ENCODE results near the gene CHMP5.
"Not testable (repeated sequence)": the region's sequence is repeated elsewhere in the genome, so short reads cannot be mapped to it uniquely, and the experiment has no call there.

Gene CHMP5

DNA sequence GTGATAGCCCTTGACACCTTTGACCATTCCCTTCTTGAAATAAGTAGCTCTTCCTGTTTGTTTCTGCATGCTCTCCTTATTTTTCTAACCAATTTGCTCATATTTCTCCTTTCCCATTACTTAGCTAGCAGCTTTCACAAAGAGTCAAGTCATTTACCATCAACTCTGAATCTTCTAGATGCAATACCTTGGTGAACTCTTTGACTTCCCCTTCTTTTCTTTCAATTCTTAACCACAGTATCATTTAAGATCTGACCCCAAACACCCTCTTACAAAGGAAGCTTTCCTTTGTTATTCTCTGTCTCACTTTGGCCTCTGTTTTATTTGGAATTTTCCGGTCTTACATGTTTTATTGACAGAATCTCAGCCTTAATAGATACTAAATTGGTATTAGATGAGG, 39.5 kb downstream of the CHMP5 start:
- no peak for TF ChIP-seq CTCF (IDR thresholded peaks at IDR 0.05; ENCODE audit: low read depth, low read length, missing control alignments)
- no peak for DNase-seq (ENCODE audit: low read depth)
- in situ Hi-C loops (cut with HindIII; ENCODE audit: low sequenced_read_pairs), result no loop called here
- no peak overlapping the region for H3K4me3 ChIP-seq (ENCODE audit: low read depth, low read length)

DNA sequence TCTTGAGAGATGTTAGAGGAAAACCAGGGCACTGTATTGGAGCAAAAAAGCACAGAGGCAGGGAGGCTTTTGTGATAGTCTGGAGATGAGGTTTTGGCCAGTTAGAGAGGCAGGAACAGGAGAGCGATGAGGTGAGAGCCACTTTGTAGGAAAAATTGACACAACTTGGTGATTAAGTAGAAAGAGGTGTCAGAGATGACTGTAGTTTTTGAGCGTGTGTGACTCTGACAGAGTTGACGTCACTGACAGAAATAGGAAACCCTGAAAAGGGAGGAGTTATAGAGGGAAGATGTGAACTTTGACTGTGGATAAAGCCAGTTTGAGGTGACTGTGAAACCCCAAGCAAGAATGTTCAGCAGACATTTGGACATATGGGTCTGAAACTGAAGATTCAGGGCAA, 41.2 kb downstream of the CHMP5 start:
- DNase-seq (ENCODE audit: low read depth), result no peak
- no peak overlapping the region for H3K4me3 ChIP-seq (ENCODE audit: low read depth, low read length)
- in situ Hi-C loops (cut with HindIII; ENCODE audit: low sequenced_read_pairs), result no loop called here
- no peak for TF ChIP-seq CTCF (IDR thresholded peaks at IDR 0.05; ENCODE audit: low read depth, low read length, missing control alignments)

DNA sequence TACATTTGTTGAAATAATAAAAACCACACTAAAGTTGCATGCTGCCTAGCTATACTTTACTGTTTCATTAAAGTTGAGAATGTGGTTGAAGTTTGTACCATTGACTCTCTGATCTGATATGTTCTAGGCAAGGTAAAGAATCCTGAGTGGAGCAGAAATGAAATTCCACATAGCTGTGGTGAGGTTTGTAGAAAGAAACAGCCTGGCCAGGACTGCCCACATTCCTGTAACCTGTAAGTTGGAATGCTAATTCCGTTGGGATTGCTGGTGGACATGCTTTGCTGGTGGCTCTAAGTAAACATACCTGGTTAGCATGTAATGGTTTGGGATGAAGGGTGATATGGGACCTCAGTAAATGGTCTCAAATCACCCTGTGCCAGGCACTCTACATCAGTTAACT, 42.2 kb downstream of the CHMP5 start:
- TF ChIP-seq CTCF (IDR thresholded peaks at IDR 0.05; ENCODE audit: low read depth, low read length, missing control alignments), result no peak
- DNase-seq (ENCODE audit: low read depth), result no peak
- no peak overlapping the region for H3K4me3 ChIP-seq (ENCODE audit: low read depth, low read length)
- in situ Hi-C loops (cut with HindIII; ENCODE audit: low sequenced_read_pairs), result no loop called here

GRCh38 chr9:33309903-33310302, 45.1 kb downstream of the CHMP5 start:
- DNase-seq (ENCODE audit: low read depth), result no peak
- TF ChIP-seq CTCF (IDR thresholded peaks at IDR 0.05; ENCODE audit: low read depth, low read length, missing control alignments), result no peak
- in situ Hi-C loops (cut with HindIII; ENCODE audit: low sequenced_read_pairs), result no loop called here
- H3K4me3 ChIP-seq (ENCODE audit: low read depth, low read length), result no peak overlapping the region

DNA sequence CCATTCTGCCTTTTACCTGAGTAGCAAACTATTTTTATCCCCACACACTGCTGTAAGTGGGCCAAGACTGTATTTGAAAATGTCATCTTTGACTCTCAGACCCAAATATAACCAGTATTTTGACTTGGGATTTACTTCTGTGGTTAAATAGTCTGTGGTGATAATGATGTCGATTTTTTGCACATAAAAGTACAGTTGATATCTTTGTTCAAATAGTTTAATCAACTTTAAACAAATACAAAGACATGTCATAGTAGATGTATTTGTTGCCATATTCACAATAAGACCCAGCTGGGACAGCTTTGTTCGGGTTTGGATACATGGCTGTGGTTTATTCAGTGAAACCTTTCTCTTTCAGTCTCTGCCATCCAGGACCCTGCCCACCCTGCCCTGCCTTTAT, 45.9 kb downstream of the CHMP5 start:
- in situ Hi-C loops (cut with HindIII; ENCODE audit: low sequenced_read_pairs), result no loop called here
- no peak for DNase-seq (ENCODE audit: low read depth)
- no peak for TF ChIP-seq CTCF (IDR thresholded peaks at IDR 0.05; ENCODE audit: low read depth, low read length, missing control alignments)
- H3K4me3 ChIP-seq (ENCODE audit: low read depth, low read length), result no peak overlapping the region

DNA sequence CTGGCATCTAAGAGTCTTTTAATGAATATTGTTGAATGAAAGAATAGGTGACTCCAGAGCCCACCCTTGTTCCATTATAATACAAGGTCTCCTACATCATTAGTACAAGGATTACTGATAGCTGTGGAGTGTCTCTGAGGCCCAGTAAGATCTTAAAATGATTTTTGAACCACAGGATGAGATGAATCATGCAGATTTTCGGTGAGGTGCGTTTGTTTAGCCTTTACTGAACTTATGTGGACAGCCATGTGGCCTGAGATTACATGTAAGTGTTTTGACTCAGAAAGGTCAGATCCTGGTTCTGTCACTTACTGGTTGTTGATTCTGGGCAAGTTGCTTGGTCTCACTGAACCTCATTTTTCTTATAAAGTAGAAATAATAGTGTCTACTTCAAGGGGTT, 47.1 kb downstream of the CHMP5 start:
- no peak overlapping the region for H3K4me3 ChIP-seq (ENCODE audit: low read depth, low read length)
- DNase-seq (ENCODE audit: low read depth), result no peak
- no peak for TF ChIP-seq CTCF (IDR thresholded peaks at IDR 0.05; ENCODE audit: low read depth, low read length, missing control alignments)
- in situ Hi-C loops (cut with HindIII; ENCODE audit: low sequenced_read_pairs), result no loop called here

GRCh38 chr9:33315371-33315770, 50.5 kb downstream of the CHMP5 start:
- H3K4me3 ChIP-seq (ENCODE audit: low read depth, low read length), result no peak overlapping the region
- DNase-seq (ENCODE audit: low read depth), result no peak
- in situ Hi-C loops (cut with HindIII; ENCODE audit: low sequenced_read_pairs), result no loop called here
- TF ChIP-seq CTCF (IDR thresholded peaks at IDR 0.05; ENCODE audit: low read depth, low read length, missing control alignments), result no peak

DNA sequence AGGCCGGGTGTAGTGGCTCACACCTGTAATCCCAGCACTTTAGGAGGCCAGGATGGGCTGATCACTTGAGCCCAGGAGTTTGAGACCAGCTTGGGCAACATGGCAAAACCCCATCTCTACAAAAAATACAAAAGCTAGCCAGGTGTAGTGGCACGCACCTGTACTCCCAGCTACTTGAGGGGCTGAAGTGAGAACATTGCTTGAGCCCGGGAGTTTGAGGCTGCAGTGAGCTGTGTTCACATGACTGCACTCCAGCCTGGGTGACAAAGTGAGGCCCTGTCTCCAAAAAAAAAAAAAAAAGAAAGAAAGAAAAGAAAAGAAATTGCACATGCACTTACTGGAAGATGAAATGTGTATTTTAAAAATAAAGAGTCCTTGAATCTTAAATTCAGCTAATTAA, 52.3 kb downstream of the CHMP5 start:
- DNase-seq (ENCODE audit: low read depth); H3K4me3 ChIP-seq (ENCODE audit: low read depth, low read length); in situ Hi-C loops (cut with HindIII; ENCODE audit: low sequenced_read_pairs): not testable (repeated sequence)

Data from astrocyte of the cerebellum (primary cell).